22Rv1 (cell line): Measurements from ENCODE around the gene DPM2.

Experiments
- ZFX ChIP-seq: fragments of 450-650 bp; IDR thresholded peaks from 2 replicates; pipeline ENCODE4 v1.6.1; 2017; ENCODE audit warnings: antibody characterized with exemption, borderline replicate concordance
- TF ChIP-seq, protein P1 (sequence below): fragments of 450-650 bp; IDR thresholded peaks from 2 replicates; pipeline ENCODE4 v1.5.1; 2017; ENCODE audit warnings: mild to moderate bottlenecking

DNA sequence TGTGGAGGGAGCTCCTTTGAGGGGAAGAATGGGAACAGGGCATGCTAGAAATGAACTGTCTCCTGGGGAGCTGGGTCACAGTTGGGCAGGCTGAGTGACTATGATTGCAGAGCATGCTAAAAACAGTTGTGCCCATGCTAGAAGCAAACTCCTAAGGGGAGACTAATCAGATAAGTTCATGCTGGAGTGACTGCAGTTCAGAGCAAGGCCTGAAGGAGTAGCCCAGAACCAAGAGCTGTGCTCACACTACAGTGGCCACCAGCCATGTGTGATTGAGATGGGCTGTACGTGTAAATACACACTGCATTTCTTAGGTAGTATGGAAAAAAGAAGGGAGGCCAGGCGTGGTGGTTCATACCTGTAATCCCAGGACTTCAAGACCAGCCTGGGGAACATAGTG lies 49.9 kb downstream of the DPM2 start:
- TF ChIP-seq, protein P1, sequence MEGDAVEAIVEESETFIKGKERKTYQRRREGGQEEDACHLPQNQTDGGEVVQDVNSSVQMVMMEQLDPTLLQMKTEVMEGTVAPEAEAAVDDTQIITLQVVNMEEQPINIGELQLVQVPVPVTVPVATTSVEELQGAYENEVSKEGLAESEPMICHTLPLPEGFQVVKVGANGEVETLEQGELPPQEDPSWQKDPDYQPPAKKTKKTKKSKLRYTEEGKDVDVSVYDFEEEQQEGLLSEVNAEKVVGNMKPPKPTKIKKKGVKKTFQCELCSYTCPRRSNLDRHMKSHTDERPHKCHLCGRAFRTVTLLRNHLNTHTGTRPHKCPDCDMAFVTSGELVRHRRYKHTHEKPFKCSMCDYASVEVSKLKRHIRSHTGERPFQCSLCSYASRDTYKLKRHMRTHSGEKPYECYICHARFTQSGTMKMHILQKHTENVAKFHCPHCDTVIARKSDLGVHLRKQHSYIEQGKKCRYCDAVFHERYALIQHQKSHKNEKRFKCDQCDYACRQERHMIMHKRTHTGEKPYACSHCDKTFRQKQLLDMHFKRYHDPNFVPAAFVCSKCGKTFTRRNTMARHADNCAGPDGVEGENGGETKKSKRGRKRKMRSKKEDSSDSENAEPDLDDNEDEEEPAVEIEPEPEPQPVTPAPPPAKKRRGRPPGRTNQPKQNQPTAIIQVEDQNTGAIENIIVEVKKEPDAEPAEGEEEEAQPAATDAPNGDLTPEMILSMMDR, result no peak
- no peak for TF ChIP-seq ZFX
